NCI-H2196 (cell line): ENCODE data around the gene GEMIN4.
"Not testable (repeated sequence)": the region's sequence is repeated elsewhere in the genome, so short reads cannot be mapped to it uniquely, and the experiment has no call there.

Experiments
- DNase-seq: peaks from one replicate; lab custom pipeline; 2025; ENCODE audit not compliant: unreplicated experiment; lab: John Stamatoyannopoulos, UW

Gene GEMIN4

GRCh38 chr17:752002-752619 lies at the start of gene GEMIN4:
TSS of gene GEMIN4 (minus strand) at chr17:752264. CDS start at chr17:752142, 122 bp downstream.
- DNase-seq: peak; percentile 75

GRCh38 chr17:801660-802059 lies 49.6 kb upstream of the GEMIN4 start:
- no peak for DNase-seq

DNA sequence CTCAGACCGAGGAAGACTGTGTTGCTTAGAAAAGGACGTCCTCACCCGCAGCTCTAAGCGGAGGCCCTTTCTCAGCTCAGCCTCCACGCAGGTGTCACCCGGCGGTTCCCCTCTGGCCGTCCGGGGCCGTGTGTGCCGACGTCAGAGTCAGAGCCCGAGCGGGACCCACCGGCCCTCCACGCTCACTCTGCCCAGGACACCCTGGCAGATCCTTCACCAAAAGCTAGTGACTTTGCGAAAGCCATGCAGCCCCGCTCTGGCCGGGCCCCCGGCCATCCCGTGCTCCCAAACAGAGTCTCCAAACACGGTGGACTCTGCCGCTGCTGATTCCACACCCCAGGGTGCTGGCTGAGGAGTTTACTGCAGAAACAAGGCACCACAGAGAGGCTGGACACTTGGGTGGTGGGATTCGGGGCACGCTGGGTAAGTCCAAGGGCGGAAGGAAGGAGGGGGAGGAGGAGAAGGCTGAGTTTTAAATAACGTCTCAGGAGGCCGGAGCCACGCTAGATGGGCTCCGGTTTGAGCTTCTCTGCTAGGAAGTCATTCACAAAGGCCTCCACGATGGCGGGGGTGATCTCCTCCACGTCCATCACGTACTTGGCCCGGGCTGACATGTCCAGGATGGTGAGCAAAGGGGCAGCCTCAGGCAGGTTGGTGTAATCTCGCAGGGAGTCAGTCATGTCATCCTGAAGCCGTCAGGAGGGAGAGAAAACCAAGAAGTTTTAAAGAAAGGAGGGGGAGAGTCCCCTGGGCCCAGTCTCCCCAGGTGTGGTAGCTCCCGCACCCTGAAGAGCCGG lies 48.6 kb upstream of the GEMIN4 start:
- no peak for DNase-seq

- no peak for DNase-seq
Observed at GRCh38 chr17:799261-799660, 47.2 kb upstream of the GEMIN4 start.

- no peak for DNase-seq
Observed at GRCh38 chr17:798246-798645, 46.2 kb upstream of the GEMIN4 start.

GRCh38 chr17:797236-797840 lies 45.3 kb upstream of the GEMIN4 start:
- DNase-seq: no peak

DNA sequence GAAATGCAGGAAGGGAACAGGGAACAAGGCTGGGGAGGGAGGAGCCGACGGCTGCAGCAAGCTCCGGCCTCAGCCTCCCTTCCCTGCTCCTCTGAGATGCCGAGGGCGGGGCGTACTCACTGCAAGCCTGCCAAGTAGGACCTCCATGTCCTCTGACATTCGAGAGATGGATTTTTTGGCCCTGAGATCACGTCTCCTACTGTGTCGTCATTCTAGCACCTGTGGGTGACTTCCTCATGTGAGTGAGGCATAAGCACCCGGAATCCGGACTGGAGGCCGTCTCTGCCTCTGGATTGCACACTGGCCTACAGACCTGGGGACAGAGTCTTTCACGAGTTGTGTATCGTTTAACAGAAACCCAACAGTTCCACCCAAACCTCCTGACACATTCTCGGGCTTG lies 44.5 kb upstream of the GEMIN4 start:
- no peak for DNase-seq

GRCh38 chr17:795721-796120 lies 43.7 kb upstream of the GEMIN4 start:
- no peak for DNase-seq

DNA sequence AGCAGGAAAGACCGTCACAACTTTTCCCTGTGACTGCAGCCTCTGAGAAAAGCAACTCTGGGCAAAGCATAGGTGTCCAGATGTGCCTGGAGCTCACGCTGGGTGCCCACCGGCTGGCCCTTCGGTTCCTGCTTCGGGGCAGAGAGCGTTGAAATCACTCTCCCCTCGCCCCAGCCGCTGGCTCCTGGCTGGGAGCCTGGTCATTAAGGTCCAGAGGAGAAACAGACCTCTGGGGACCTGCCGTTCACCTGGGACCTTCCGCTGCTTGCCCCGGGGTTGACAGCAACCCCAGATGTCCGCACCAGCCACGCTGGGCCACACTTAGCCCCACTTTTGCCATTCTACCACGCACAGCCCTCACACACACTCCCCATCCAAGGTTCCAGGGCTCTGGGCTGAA lies 43.2 kb upstream of the GEMIN4 start:
- DNase-seq: no peak

DNA sequence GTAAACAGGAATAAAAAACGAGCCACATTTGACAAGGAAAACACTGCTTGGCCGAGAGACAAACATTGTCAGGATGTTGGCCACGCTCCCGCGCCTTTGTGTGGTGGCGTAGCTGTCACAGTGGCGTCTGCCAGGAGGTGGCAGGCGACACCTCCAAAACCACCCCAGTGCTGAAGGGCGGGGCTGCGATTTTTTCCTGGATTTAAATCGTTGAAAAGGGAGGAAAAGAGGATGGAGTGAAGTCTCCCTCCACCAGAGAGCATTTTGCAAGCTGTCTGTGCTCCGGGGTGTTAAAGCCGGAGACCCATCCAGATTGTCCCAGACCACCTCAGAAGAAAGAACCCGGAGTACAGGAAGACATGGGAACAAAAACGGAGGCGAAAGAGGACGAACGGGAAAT lies 42.8 kb upstream of the GEMIN4 start:
- peak; percentile 67 for DNase-seq

GRCh38 chr17:792277-792676 lies 40.2 kb upstream of the GEMIN4 start:
- no peak for DNase-seq

GRCh38 chr17:791829-792228 lies 39.8 kb upstream of the GEMIN4 start:
- no peak for DNase-seq

- not testable (repeated sequence) for DNase-seq
Observed at GRCh38 chr17:790874-791247, 38.8 kb upstream of the GEMIN4 start.

- not testable (repeated sequence) for DNase-seq
Observed at GRCh38 chr17:789931-790873, 38.1 kb upstream of the GEMIN4 start.

DNA sequence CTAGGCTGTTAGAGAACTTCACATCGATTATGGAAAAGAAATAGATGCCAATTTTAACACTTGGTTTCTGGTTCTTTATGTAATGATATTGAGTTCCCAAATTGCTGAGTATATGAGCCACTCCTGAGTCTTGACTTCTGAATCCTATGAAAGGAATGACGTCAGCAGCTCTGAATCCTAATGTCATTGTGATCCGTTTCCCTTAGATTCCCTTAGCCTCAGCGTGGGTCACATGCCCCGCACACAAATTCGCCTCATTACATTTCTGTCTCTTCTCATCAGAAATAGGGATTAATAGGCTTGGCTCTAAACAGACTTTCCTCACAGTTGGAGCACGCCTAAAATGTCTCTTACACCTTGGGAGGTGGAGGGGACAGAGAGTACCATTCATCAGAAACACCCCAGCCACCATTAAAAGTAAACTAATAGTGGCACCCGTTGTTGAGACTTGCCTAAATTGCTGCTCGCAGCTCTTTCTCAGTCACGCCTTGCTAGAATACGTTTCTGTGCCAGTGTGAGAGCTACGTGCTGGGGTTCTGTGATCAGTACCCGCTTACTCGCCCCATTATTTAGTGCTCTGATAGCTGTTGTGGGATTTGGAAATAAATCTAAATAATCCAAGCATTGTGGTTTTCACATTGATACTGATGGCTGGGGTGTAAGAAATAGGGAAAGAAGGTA lies 37.2 kb upstream of the GEMIN4 start:
- DNase-seq: no peak

DNA sequence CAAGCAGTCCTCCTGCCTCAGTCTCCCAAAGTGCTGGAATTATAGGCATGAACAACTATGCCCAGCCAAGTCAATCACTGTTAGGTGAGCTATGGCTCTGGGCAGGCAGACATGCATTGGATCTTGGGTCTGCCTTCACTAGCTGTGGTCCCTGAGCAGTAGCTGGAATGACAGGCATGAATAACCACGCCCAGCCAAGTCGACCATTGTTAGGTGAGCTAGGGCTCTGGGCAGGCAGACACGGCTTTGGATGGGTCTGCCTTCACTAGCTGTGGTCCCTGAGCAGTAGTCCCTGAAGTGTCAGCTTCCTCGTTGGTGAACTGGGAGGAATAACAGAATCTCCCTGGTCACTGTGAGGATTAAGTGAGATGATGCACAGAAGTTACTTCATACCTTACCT lies 36.5 kb upstream of the GEMIN4 start:
- no peak for DNase-seq

DNA sequence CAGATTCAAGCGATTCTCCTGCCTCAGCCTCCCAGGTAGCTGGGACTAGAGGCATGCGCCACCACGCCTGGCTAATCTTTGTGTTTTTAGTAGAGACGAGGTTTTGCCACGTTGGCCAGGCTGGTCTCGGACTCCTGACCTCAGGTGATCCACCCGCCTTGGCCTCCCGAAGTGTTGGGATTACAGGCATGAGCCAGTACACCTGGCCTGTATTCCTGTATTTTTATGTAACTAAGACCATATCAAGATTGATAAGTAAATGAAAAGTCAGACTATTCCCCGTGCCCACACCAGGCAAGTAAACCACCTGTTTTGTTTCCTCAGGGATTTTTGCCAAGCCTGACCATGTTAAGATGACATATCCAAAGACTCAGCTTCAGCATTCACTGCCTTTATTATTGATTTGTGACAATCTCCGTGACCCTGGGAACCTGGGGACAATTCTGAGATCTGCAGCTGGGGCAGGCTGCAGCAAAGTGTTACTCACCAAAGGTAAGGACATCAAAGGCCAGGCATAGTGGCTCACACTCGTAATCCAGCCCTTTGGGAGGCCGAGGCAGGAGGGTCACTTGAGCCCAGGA lies 35.7 kb upstream of the GEMIN4 start:
- DNase-seq: no peak

GRCh38 chr17:785901-786300 lies 33.8 kb upstream of the GEMIN4 start:
- DNase-seq: not testable (repeated sequence)

- no peak for DNase-seq
Observed at GRCh38 chr17:784143-784542, 32.1 kb upstream of the GEMIN4 start.
